Neural cell (in vitro differentiated cells): ENCODE results near the gene GDNF. TPM values are rescaled to one million over a fixed set of nuclear protein-coding genes. Genes with fewer than 3 reads are reported as not detected.

Source experiments
- H2AFZ ChIP-seq: fragments of 200-600, 300-800 bp; sonication (generic), shearing (Covaris generic); 2 replicates; pipeline ENCODE4 v1.6.0; 2014; ENCODE audit warnings: low read depth, mild to moderate bottlenecking, antibody characterized with exemption, low read length, moderate library complexity
- H3F3A ChIP-seq: fragments of 200-600 bp; shearing (Covaris generic); 2 replicates; pipeline ENCODE4 v1.6.1; 2016; ENCODE audit warnings: mild to moderate bottlenecking, moderate library complexity, mixed read lengths, antibody characterized with exemption, low read length; ENCODE audit not compliant: insufficient read depth, poor library complexity, severe bottlenecking
- H3K27ac ChIP-seq: fragments of 200-600, 300-800 bp; sonication (generic), shearing (Covaris generic); 2 replicates; pipeline ENCODE4 v1.5.1; 2014; ENCODE audit warnings: mild to moderate bottlenecking, low read length, moderate library complexity
- H3K27me3 ChIP-seq: fragments of 300-800, 200-600 bp; sonication (generic), shearing (Covaris generic); 2 replicates; pipeline ENCODE4 v1.6.0; 2014; ENCODE audit warnings: mild to moderate bottlenecking, low read depth, low read length, moderate library complexity; ENCODE audit not compliant: insufficient read depth
- H3K36me3 ChIP-seq: fragments of 300-800, 200-600 bp; sonication (generic), shearing (Covaris generic); 2 replicates; pipeline ENCODE4 v1.5.1; 2014; ENCODE audit warnings: mild to moderate bottlenecking, antibody characterized with exemption, low read length, moderate library complexity; ENCODE audit not compliant: insufficient read depth
- H3K4me2 ChIP-seq: fragments of 300-800, 200-600 bp; sonication (generic), shearing (Covaris generic); 2 replicates; pipeline ENCODE4 v1.6.0; 2014; ENCODE audit warnings: mild to moderate bottlenecking, low read length
- H3K4me3 ChIP-seq: fragments of 300-800, 200-600 bp; sonication (generic), shearing (Covaris generic); 2 replicates; pipeline ENCODE4 v1.5.1; 2014; ENCODE audit warnings: mild to moderate bottlenecking, low read length, moderate library complexity
- H3K79me2 ChIP-seq: fragments of 200-600 bp; shearing (Covaris generic); replicated peaks from 2 replicates; pipeline ENCODE4 v1.6.0; 2014; ENCODE audit warnings: mild to moderate bottlenecking, low read length, moderate library complexity; ENCODE audit not compliant: insufficient read depth
- H3K9ac ChIP-seq: fragments of 300-800, 200-600 bp; sonication (generic), shearing (Covaris generic); 2 replicates; pipeline ENCODE4 v1.6.1; 2016; ENCODE audit warnings: mild to moderate bottlenecking, low read length, mixed read lengths
- H3K9me2 ChIP-seq: fragments of 200-600 bp; shearing (Covaris generic); 2 replicates; pipeline ENCODE4 v1.6.1; 2016; ENCODE audit warnings: mild to moderate bottlenecking, low read length, mixed read lengths; ENCODE audit not compliant: insufficient read depth
- H3K9me3 ChIP-seq: fragments of 200-600, 300-800 bp; sonication (generic), shearing (Covaris generic); 2 replicates; pipeline ENCODE4 v1.6.1; 2016; ENCODE audit warnings: mild to moderate bottlenecking, mixed run types, low read length, moderate library complexity, mixed read lengths
- H4K20me1 ChIP-seq: fragments of 200-600 bp; shearing (Covaris generic); 2 replicates; pipeline ENCODE4 v1.6.1; 2016; ENCODE audit warnings: mild to moderate bottlenecking, mixed run types; ENCODE audit not compliant: insufficient read depth
- CTCF ChIP-seq: fragments of 450-650 bp; IDR thresholded peaks from 2 replicates; pipeline ENCODE4 v1.5.1; 2014; ENCODE audit warnings: antibody characterized with exemption, mild to moderate bottlenecking, moderate library complexity; ENCODE audit not compliant: poor library complexity, severe bottlenecking
- EP300 ChIP-seq: fragments of 450-650 bp; conservative IDR thresholded peaks from 2 replicates; pipeline ENCODE4 v1.6.1; 2014; ENCODE audit warnings: antibody characterized with exemption, mild to moderate bottlenecking, moderate library complexity; ENCODE audit not compliant: poor library complexity, severe bottlenecking
- EZH2 ChIP-seq: fragments of 200-600, 300-800 bp; shearing (Covaris generic), sonication (generic); IDR thresholded peaks from 2 replicates; pipeline ENCODE4 v1.6.1; 2014; ENCODE audit warnings: antibody characterized with exemption, low read length, borderline replicate concordance, mild to moderate bottlenecking; ENCODE audit not compliant: insufficient read depth, poor library complexity, severe bottlenecking
- MXI1 ChIP-seq: fragments of 450-650 bp; conservative IDR thresholded peaks from 2 replicates; pipeline ENCODE4 v1.6.1; 2014; ENCODE audit warnings: antibody characterized with exemption, mild to moderate bottlenecking; ENCODE audit not compliant: poor library complexity, severe bottlenecking
- POLR2AphosphoS5 ChIP-seq: IDR thresholded peaks from 2 replicates; pipeline ENCODE4 v1.6.1; 2012
- RAD21 ChIP-seq: fragments of 450-650 bp; conservative IDR thresholded peaks from 2 replicates; pipeline ENCODE4 v1.6.1; 2014; ENCODE audit warnings: antibody characterized with exemption, mild to moderate bottlenecking, moderate library complexity
- REST ChIP-seq: IDR thresholded peaks from 2 replicates; pipeline ENCODE4 v1.6.1; 2012; ENCODE audit warnings: borderline replicate concordance
- SMC3 ChIP-seq: fragments of 450-650 bp; conservative IDR thresholded peaks from 2 replicates; pipeline ENCODE4 v1.6.1; 2014; ENCODE audit warnings: antibody characterized with exemption, mild to moderate bottlenecking, moderate library complexity; ENCODE audit not compliant: poor library complexity
- TAF1 ChIP-seq: IDR thresholded peaks from 2 replicates; pipeline ENCODE4 v1.6.1; 2012; ENCODE audit warnings: low read depth
- polyA plus RNA-seq: library from polyadenylated mRNA; depleted of rRNA; stranded (reverse); fragments of >200 nt; gene quantifications from 2 replicates; pipeline ENCODE4 v1.2.3, GENCODE V29; 2014

Gene GDNF
- polyA plus RNA-seq, 1 donor from 2014 or later = not detected

DNA sequence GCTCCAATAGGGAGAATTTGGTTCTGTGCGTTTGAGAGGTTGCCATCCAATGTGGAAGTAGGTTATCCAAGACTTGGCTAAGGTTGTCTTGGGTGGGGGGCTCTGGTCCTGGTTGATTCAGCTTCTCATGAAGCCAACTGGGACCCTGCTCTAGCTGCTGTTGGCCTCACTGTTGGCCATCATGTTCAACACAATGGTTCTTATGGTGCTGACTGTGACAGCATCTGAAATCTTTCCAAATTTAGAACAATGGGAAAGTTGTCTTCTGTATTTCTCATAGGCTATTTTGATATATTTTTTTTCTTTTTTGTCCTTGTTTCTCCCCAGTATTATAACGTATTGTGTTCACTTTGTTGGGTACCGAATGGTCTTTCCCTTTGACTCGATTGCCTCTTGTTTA, 71.9 kb downstream of the GDNF start:
- Histone ChIP-seq H3K27ac (no peak overlapping the region), H3F3A (no peaks in the 10 kb centered on the region), H3K4me2 (no peak overlapping the region), H3K9me2 (no peaks in the 10 kb centered on the region), H2AFZ (no peak overlapping the region), H3K9ac (no peak overlapping the region), H4K20me1 (no peaks in the 10 kb centered on the region), H3K36me3 (no peaks in the 10 kb centered on the region), H3K9me3 (no peaks in the 10 kb centered on the region), H3K4me3 (no peak overlapping the region), H3K27me3 (no peaks in the 10 kb centered on the region), H3K79me2 (no peaks in the 10 kb centered on the region)
- TF ChIP-seq CTCF (no peak), SMC3 (no peak), REST (no peak), MXI1 (no peak), EP300 (no peak), RAD21 (no peak), EZH2 (no peak), TAF1 (no peak), POLR2AphosphoS5 (no peak)

DNA sequence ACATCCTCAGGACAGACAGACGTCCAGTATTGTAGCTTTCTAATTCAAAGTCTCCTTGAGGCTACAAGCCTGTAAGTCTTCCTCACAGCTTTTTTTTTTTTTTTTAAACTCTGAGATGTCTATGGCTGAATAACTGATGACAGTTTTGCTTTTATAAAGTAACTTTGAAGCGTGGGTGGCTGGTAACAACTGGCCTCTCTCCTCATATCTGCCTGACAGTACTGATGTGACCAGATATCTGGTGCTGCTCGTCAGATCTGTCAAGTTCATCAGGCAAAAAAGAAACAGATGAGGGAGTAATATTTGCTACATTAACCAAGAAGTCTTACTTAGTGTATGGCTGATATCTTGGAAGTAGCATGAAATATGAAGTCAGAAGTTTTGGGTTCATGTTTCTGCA, 72.6 kb downstream of the GDNF start:
- Histone ChIP-seq H3K36me3 (no peaks in the 10 kb centered on the region), H3F3A (no peaks in the 10 kb centered on the region), H3K27ac (no peak overlapping the region), H3K9me3 (no peaks in the 10 kb centered on the region), H3K27me3 (no peaks in the 10 kb centered on the region), H3K4me2 (no peak overlapping the region), H4K20me1 (no peaks in the 10 kb centered on the region), H3K4me3 (no peak overlapping the region), H3K9ac (no peak overlapping the region), H3K79me2 (no peaks in the 10 kb centered on the region), H3K9me2 (no peaks in the 10 kb centered on the region), H2AFZ (no peak overlapping the region)
- no peak for TF ChIP-seq TAF1
- no peak for TF ChIP-seq EP300
- TF ChIP-seq MXI1 = no peak
- TF ChIP-seq POLR2AphosphoS5 = no peak
- TF ChIP-seq RAD21 = no peak
- no peak for TF ChIP-seq SMC3
- no peak for TF ChIP-seq EZH2
- no peak for TF ChIP-seq REST
- TF ChIP-seq CTCF = no peak
